CD4-positive, alpha-beta memory T cell (primary cell): ENCODE measurements around the gene IGFBPL1. TPM values are rescaled to one million over a fixed set of nuclear protein-coding genes. Genes with fewer than 3 reads are reported as not detected.

Source experiments
- CTCF ChIA-PET: fragments of 350-600 bp; sonication (Branson Sonifier 250); formaldehyde crosslinking; loops from one replicate; lab custom pipeline; 2021; ENCODE audit warnings: inconsistent platforms; ENCODE audit not compliant: partially characterized antibody; lab: Charles Lee
- POLR2A ChIA-PET: fragments of 350-600 bp; sonication (Branson Sonifier 250); formaldehyde crosslinking; loops from one replicate; lab custom pipeline; 2021; ENCODE audit not compliant: partially characterized antibody; lab: Charles Lee
- DNase-seq, 5 donors: peaks; one replicate each; pipeline versions ENCODE4 v3.0.0 to v3.0.0-alpha.2; 2020 to 2022; ENCODE audit warnings: mixed read lengths in 1 of 5
- H3K27ac ChIP-seq: one replicate; pipeline ENCODE4 v1.7.0; 2013; ENCODE audit warnings: low read depth, low read length
- H3K27me3 ChIP-seq: 2 replicates; pipeline ENCODE4 v1.7.0; 2013; ENCODE audit warnings: mild to moderate bottlenecking, low read length, moderate library complexity; ENCODE audit not compliant: insufficient read depth
- H3K36me3 ChIP-seq: 2 replicates; pipeline ENCODE4 v1.7.0; 2013; ENCODE audit warnings: mild to moderate bottlenecking, low read length, moderate library complexity; ENCODE audit not compliant: insufficient read depth
- H3K4me1 ChIP-seq: 2 replicates; pipeline ENCODE4 v1.7.0; 2013; ENCODE audit warnings: mild to moderate bottlenecking, low read length, moderate library complexity; ENCODE audit not compliant: insufficient read depth
- H3K4me3 ChIP-seq, 2 donors: one replicate each; pipeline ENCODE4 v1.7.0; 2013; ENCODE audit warnings: low read length in 2 of 2, mild to moderate bottlenecking in 1 of 2
- H3K9me3 ChIP-seq, 2 donors: one replicate each; pipeline ENCODE4 v1.7.0; 2013; ENCODE audit warnings: low read length in 2 of 2, control low read depth in 1 of 2; ENCODE audit not compliant: control insufficient read depth in 1 of 2
- H3K27ac Mint-ChIP-seq, 7 donors: one replicate each; pipeline ENCODE4 v1.8.0; 2020 to 2021; ENCODE audit warnings: mixed read lengths in 7 of 7, mild to moderate bottlenecking in 6 of 7, inconsistent platforms in 3 of 7, moderate library complexity in 3 of 7
- H3K27me3 Mint-ChIP-seq, 2 donors: one replicate each; pipeline ENCODE4 v1.8.0; 2020 to 2021; ENCODE audit warnings: mixed read lengths in 2 of 2
- H3K36me3 Mint-ChIP-seq, 2 donors: one replicate each; pipeline ENCODE4 v1.8.0; 2020 to 2021; ENCODE audit warnings: mixed read lengths in 2 of 2, inconsistent platforms in 1 of 2, mild to moderate bottlenecking in 1 of 2
- H3K4me1 Mint-ChIP-seq, 4 donors: one replicate each; pipeline ENCODE4 v1.8.0; 2020 to 2021; ENCODE audit warnings: mixed read lengths in 4 of 4, mild to moderate bottlenecking in 1 of 4
- H3K4me3 Mint-ChIP-seq, 8 donors: one replicate each; pipeline ENCODE4 v1.8.0; 2020 to 2021; ENCODE audit warnings: mixed read lengths in 8 of 8, mild to moderate bottlenecking in 7 of 8, moderate library complexity in 6 of 8, inconsistent platforms in 3 of 8
- H3K9me3 Mint-ChIP-seq, 8 donors: one replicate each; pipeline ENCODE4 v1.8.0; 2020 to 2021; ENCODE audit warnings: mixed read lengths in 8 of 8, mild to moderate bottlenecking in 5 of 8, inconsistent platforms in 3 of 8, moderate library complexity in 1 of 8
- intact Hi-C: fragments of 100-400 bp; cut with micrococcal nuclease; formaldehyde crosslinking; loops from one replicate; pipeline ENCODE4 v1.15.1; 2023
- polyA plus RNA-seq, 2 donors: library from polyadenylated mRNA; unstranded; fragments of 300-500 nt; fragmentation: Illumina TruSeq; gene quantifications; one replicate each; pipeline ENCODE4 v1.2.3, GENCODE V29; 2021
- total RNA-seq, 2 experiments: library from RNA; stranded (reverse); gene quantifications; one replicate each; pipeline ENCODE4 v1.2.3, GENCODE V29; 2021

IGFBPL1 gene
- total and polyA plus RNA-seq, 4 experiments from 2014 or later, result not detected

DNA sequence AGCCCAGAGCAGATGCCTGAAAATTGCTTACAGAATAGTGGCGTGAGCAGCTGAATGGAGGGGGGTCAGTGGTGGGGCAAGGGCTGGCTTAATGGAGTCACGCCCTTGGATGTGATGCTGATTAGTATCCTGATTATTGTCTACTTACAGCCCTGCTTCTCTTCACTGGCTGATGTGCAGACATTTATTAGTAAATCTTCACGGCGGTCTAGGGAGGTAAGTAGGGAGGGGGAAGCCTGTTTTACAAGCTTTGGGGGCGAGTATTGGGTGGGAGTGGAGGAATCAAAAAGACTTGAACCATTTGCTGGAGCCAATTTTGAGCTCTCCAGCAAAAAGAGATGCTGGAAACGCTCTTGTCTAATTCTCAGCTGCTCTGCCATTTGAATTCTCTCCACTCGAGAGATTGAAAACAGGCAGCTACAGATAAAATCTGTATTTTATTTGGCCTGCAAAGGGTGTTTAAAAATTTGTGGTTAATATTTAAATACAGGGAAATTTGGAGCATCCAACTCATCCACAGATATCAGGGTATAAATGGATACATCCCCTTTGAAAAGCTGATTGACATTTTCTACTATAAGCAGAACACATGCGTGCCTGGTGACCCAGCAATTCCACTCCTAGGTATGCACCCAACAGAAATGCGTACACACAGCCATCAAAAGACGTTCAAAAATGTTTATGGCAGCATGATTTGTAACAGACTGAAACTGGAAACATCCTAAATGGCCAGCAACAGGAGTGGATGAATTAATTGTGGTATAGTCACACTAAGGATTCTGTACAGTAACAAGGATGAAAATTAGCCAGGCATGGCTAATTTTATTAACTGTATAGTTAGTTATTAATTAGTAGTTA is 51.3 kb downstream of the IGFBPL1 start:
- CTCF ChIA-PET, result interaction anchor here (1.1 kb wide), 1 partner anchor 10 kb away, joined by 4 read pairs; no protein-coding TSS in a partner anchor
- POLR2A ChIA-PET, result no interaction called here

DNA sequence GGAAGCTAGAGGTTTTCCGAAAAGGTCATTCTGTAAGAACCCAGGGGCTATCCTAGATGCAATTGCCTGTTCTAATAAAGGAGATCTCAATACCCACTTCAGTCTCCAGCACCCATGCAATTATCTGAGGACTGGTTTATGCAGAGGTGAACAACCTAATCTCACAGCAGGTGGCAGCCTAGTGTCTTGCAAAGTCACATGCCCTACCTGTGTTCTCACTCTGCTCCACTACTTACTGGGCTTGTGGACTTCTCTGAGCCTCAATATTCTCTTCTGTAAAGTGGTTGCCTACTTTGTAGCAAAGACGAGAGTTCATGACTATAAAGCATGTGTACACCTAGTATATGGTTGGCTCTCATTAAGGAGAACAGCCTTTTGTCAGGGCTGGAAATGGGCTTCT is 52.8 kb downstream of the IGFBPL1 start:
- Mint-ChIP-seq H3K4me3 (no peak overlapping the region), H3K9me3 (no peaks in the 10 kb centered on the region), H3K4me1 (no peaks in the 10 kb centered on the region), H3K27me3 (peaks cover 2 to 4% of the 10 kb centered on the region in 2 donors), H3K27ac (peak overlapping the region in 1 of 7 donors; percentile 19), H3K36me3 (no peaks in the 10 kb centered on the region)
- DNase-seq, result peak in 4 of 5 donors; percentile 16 to 38 (median 30)
- Histone ChIP-seq H3K27me3 (no peaks in the 10 kb centered on the region), H3K36me3 (no peaks in the 10 kb centered on the region), H3K27ac (no peak overlapping the region), H3K4me3 (no peak overlapping the region), H3K4me1 (no peaks in the 10 kb centered on the region), H3K9me3 (no peaks in the 10 kb centered on the region)
- POLR2A ChIA-PET, result no interaction called here
- CTCF ChIA-PET, result no interaction called here
- intact Hi-C loops, result loop anchor here (5.0 kb wide), 2 partner anchors 61 to 301 kb away; no protein-coding TSS in a partner anchor

More for the DNA sequence above, 51.3 kb downstream of the IGFBPL1 start:
- no peaks in the 10 kb centered on the region for H3K4me1 Mint-ChIP-seq
- no peaks in the 10 kb centered on the region for H3K27me3 ChIP-seq
- H3K27ac ChIP-seq, result no peak overlapping the region
- DNase-seq, result no peak
- no peak overlapping the region for H3K4me3 Mint-ChIP-seq
- no peaks in the 10 kb centered on the region for H3K4me1 ChIP-seq
- intact Hi-C loops, result loop anchor here (5.0 kb wide), 2 partner anchors 59 to 299 kb away; no protein-coding TSS in a partner anchor
- no peaks in the 10 kb centered on the region for H3K36me3 Mint-ChIP-seq
- peak overlapping the region in 1 of 7 donors; percentile 12 for H3K27ac Mint-ChIP-seq
- no peaks in the 10 kb centered on the region for H3K9me3 ChIP-seq
- no peaks in the 10 kb centered on the region for H3K9me3 Mint-ChIP-seq
- H3K36me3 ChIP-seq, result no peaks in the 10 kb centered on the region
- H3K27me3 Mint-ChIP-seq, result peaks cover 2 to 4% of the 10 kb centered on the region in 2 donors
- no peak overlapping the region for H3K4me3 ChIP-seq

- no peak overlapping the region for H3K27ac Mint-ChIP-seq
- intact Hi-C loops, result loop anchor here (5.0 kb wide), 2 partner anchors 62 to 302 kb away; no protein-coding TSS in a partner anchor
- peaks cover 2 to 4% of the 10 kb centered on the region in 2 donors for H3K27me3 Mint-ChIP-seq
- H3K4me1 Mint-ChIP-seq, result no peaks in the 10 kb centered on the region
- H3K27ac ChIP-seq, result no peak overlapping the region
- CTCF ChIA-PET, result no interaction called here
- H3K36me3 ChIP-seq, result no peaks in the 10 kb centered on the region
- H3K4me3 ChIP-seq, result no peak overlapping the region
- POLR2A ChIA-PET, result no interaction called here
- no peaks in the 10 kb centered on the region for H3K4me1 ChIP-seq
- no peaks in the 10 kb centered on the region for H3K9me3 Mint-ChIP-seq
- no peak overlapping the region for H3K4me3 Mint-ChIP-seq
- no peaks in the 10 kb centered on the region for H3K27me3 ChIP-seq
- no peaks in the 10 kb centered on the region for H3K36me3 Mint-ChIP-seq
- H3K9me3 ChIP-seq, result no peaks in the 10 kb centered on the region
- DNase-seq, result no peak
Measured at GRCh38 chr9:38370176-38370575, 54.1 kb downstream of the IGFBPL1 start.

- Mint-ChIP-seq H3K27me3 (peaks cover 0 to 4% of the 10 kb centered on the region in 2 donors), H3K36me3 (no peaks in the 10 kb centered on the region), H3K4me3 (no peak overlapping the region), H3K9me3 (no peaks in the 10 kb centered on the region), H3K4me1 (no peaks in the 10 kb centered on the region), H3K27ac (no peak overlapping the region)
- Histone ChIP-seq H3K27ac (no peak overlapping the region), H3K4me3 (no peak overlapping the region), H3K9me3 (no peaks in the 10 kb centered on the region), H3K36me3 (no peaks in the 10 kb centered on the region), H3K27me3 (no peaks in the 10 kb centered on the region), H3K4me1 (no peaks in the 10 kb centered on the region)
- DNase-seq, result no peak
- CTCF ChIA-PET, result interaction anchor here (1.2 kb wide), 1 partner anchor 64 kb away, joined by 3 read pairs; no protein-coding TSS in a partner anchor
- intact Hi-C loops, result no loop called here
- POLR2A ChIA-PET, result no interaction called here
Measured at GRCh38 chr9:38368731-38369130, 55.5 kb downstream of the IGFBPL1 start.

DNA sequence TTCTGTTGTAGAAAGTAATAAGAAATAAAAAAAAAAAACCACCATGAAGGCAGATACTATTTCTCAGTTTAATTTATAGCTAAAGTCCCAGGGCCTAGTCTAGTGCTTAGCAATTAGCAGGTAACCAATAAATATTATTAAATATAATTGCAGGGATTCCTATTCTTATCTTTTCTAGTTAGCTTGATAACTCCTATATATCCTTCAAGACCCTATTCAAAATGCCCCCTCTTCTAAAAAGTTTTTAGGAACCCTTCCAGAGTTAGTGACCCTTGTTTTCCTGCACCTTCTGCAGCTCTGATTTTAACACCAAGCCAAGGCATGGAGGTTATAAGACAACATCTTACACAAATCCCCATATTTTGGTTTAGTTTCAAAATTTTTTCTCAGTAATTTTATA is 56.4 kb downstream of the IGFBPL1 start:
- Histone ChIP-seq H3K36me3 (no peaks in the 10 kb centered on the region), H3K27me3 (no peaks in the 10 kb centered on the region), H3K4me1 (no peaks in the 10 kb centered on the region), H3K4me3 (no peak overlapping the region), H3K27ac (no peak overlapping the region), H3K9me3 (no peaks in the 10 kb centered on the region)
- Mint-ChIP-seq H3K27ac (no peak overlapping the region), H3K4me1 (peaks cover under 1 to 4% (median 3%) of the 10 kb centered on the region in 4 donors), H3K36me3 (no peaks in the 10 kb centered on the region), H3K4me3 (no peak overlapping the region), H3K27me3 (peaks cover 3 to 6% of the 10 kb centered on the region in 2 donors), H3K9me3 (no peaks in the 10 kb centered on the region)
- intact Hi-C loops, result no loop called here
- CTCF ChIA-PET, result interaction anchor here (1.2 kb wide), 1 partner anchor 64 kb away, joined by 3 read pairs; no protein-coding TSS in a partner anchor
- POLR2A ChIA-PET, result no interaction called here
- DNase-seq, result no peak

GRCh38 chr9:38363589-38363925 is 60.7 kb downstream of the IGFBPL1 start:
- H3K36me3 ChIP-seq, result no peaks in the 10 kb centered on the region
- no peaks in the 10 kb centered on the region for H3K9me3 Mint-ChIP-seq
- no peaks in the 10 kb centered on the region for H3K36me3 Mint-ChIP-seq
- H3K27ac Mint-ChIP-seq, result peak overlapping the region in 2 of 7 donors; percentile 19 to 42
- no peaks in the 10 kb centered on the region for H3K9me3 ChIP-seq
- H3K4me1 ChIP-seq, result no peaks in the 10 kb centered on the region
- H3K27me3 Mint-ChIP-seq, result peaks cover 1 to 4% of the 10 kb centered on the region in 2 donors
- DNase-seq, result no peak
- H3K4me3 ChIP-seq, result no peak overlapping the region
- no peak overlapping the region for H3K27ac ChIP-seq
- POLR2A ChIA-PET, result no interaction called here
- CTCF ChIA-PET, result interaction anchor here (1.1 to 1.3 kb wide), 3 partner anchors 275 to 455 kb away, joined by 3 to 5 read pairs (median 5); no protein-coding TSS in a partner anchor
- peaks cover 2 to 6% (median 4%) of the 10 kb centered on the region in 4 donors for H3K4me1 Mint-ChIP-seq
- H3K27me3 ChIP-seq, result no peaks in the 10 kb centered on the region
- no peak overlapping the region for H3K4me3 Mint-ChIP-seq
- intact Hi-C loops, result loop anchor here (1.0 to 2.0 kb wide), 2 partner anchors 275 to 450 kb away; no protein-coding TSS in a partner anchor
